Bronchial epithelial cell (primary cell): ENCODE results near the gene TMCC1. TPM values are rescaled to one million over a fixed set of nuclear protein-coding genes. Genes with fewer than 3 reads are reported as not detected.
A peak's percentile ranks its signal among the peaks of the same experiment; 100 is the strongest.

Experiments
- DNase-seq: peaks from one replicate; pipeline ENCODE4 v3.0.0-alpha.2; 2010; ENCODE audit warnings: low read depth
- FAIRE-seq: peaks from 2 replicates; lab custom pipeline; 2011; peaks lifted over from hg19 to GRCh38; lab: Jason Lieb, UNC
- H3K27me3 ChIP-seq: 2 replicates; pipeline ENCODE4 v1.5.1; 2011; ENCODE audit warnings: low read length; ENCODE audit not compliant: control insufficient read depth, insufficient read depth
- H3K36me3 ChIP-seq: 2 replicates; pipeline ENCODE4 v1.5.1; 2011; ENCODE audit warnings: low read length; ENCODE audit not compliant: control insufficient read depth, insufficient read depth
- H3K4me3 ChIP-seq: 2 replicates; pipeline ENCODE4 v1.5.1; 2011; ENCODE audit warnings: mild to moderate bottlenecking, low read depth, low read length, control low read depth
- total RNA-seq: library from RNA; depleted of rRNA; stranded (reverse); fragments of >200 nt; gene quantifications from 2 replicates; pipeline ENCODE4 v1.2.1, GENCODE V29; 2014
- TF ChIP-seq, protein P1 (sequence below): IDR thresholded peaks from 2 replicates; pipeline ENCODE4 v1.5.1; 2011; ENCODE audit warnings: mild to moderate bottlenecking, moderate library complexity, low read length, control low read depth, inconsistent platforms; ENCODE audit not compliant: insufficient read depth, severe bottlenecking

Gene TMCC1
- total RNA-seq, 1 donor from 2014 or later: 18.2 TPM

DNA sequence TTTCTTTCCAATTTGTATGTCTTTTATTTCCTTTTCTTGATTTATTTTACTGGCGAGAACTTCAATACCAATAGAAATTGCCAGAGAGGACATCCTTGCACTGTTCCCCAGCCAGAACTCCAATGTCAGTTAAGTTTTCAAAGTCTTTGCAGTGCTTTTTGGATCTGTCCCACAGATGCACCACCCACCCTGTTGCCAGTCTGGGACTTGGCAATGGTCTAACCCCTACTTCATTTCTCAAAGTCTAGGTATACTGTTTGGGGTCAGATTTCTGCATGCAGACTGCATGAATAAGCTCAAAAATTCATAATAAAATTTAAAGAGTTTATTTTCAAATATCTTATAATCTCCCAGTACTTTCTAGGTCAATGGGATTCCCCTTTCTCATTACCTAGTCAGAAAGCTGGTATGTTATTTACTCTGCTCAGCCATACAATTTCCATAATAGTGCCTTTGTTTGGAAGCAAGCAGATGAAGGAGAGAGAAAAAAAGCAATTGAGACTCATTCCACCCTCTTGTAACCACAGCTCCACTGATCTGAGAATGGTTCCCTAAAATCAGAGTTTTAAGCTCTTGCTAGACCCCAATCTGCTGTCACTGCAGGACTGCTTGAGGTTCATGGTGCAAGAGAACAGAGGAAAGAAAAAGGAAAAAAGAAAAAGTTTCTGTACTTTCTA lies 161.2 kb downstream of the TMCC1 start:
- DNase-seq (no peak), FAIRE-seq (no peak)
- Histone ChIP-seq H3K27me3 (no peaks in the 10 kb centered on the region), H3K36me3 (no peaks in the 10 kb centered on the region), H3K4me3 (no peak overlapping the region)
- TF ChIP-seq, protein P1, sequence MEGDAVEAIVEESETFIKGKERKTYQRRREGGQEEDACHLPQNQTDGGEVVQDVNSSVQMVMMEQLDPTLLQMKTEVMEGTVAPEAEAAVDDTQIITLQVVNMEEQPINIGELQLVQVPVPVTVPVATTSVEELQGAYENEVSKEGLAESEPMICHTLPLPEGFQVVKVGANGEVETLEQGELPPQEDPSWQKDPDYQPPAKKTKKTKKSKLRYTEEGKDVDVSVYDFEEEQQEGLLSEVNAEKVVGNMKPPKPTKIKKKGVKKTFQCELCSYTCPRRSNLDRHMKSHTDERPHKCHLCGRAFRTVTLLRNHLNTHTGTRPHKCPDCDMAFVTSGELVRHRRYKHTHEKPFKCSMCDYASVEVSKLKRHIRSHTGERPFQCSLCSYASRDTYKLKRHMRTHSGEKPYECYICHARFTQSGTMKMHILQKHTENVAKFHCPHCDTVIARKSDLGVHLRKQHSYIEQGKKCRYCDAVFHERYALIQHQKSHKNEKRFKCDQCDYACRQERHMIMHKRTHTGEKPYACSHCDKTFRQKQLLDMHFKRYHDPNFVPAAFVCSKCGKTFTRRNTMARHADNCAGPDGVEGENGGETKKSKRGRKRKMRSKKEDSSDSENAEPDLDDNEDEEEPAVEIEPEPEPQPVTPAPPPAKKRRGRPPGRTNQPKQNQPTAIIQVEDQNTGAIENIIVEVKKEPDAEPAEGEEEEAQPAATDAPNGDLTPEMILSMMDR: no peak

DNA sequence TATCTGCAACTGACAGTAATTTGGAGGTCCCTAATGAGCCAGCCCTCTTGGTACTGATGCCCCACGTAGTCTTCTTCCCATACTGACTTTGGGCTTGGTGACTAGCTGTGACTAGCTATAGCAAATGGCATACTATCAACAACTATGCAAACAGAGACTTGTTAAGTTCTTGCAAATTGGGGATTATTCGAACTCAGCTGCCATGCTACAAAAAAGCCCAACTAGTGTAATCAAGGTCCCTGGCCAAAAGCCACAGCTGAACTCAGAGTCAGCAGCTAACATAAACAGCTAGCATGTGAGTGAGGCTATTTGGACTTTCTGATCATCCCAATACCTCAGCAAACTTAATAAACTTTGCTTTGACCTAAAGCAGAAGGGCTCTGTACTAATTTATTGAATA lies 165.8 kb downstream of the TMCC1 start:
- FAIRE-seq (no peak), DNase-seq (no peak)
- Histone ChIP-seq H3K36me3 (no peaks in the 10 kb centered on the region), H3K4me3 (no peak overlapping the region), H3K27me3 (no peaks in the 10 kb centered on the region)
- TF ChIP-seq, protein P1: no peak

DNA sequence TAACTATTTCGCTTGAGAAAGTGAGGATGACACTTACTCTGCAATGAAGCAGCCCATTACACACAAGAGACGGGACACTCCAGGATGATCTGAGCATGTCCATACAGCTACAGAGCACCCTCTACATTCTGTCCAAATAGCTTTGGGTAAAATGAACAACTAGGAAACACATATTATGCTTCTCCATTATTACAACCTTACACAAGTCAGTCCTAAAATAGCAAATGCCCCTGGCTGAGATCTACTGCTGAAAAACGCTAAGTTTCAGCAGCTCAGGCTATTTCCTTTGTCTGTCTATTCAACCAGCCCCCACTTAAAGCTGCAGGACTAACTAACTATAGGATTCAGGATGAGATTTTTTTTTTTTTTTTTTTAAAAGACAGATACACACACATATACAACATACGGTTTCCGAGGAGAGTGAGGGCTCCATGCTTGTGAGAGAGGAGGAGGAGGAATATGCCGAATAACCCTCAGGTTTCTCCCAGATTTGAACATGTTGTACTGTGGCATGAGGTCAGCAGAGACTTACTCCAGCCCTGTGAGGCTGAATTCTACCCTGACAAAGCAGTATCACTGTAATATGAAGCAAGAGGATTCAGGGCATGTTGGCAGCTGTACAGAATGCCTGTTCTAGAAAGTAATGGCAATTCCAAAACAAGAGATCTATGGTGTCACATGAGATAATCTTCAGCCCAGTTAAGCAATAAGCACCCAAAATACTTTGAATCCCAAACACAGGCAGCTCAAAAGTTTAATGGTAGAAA lies 169.8 kb downstream of the TMCC1 start:
- no peaks in the 10 kb centered on the region for H3K27me3 ChIP-seq
- TF ChIP-seq, protein P1: no peak
- DNase-seq (peak; percentile 81), FAIRE-seq (no peak)
- no peak overlapping the region for H3K4me3 ChIP-seq
- H3K36me3 ChIP-seq: no peaks in the 10 kb centered on the region

DNA sequence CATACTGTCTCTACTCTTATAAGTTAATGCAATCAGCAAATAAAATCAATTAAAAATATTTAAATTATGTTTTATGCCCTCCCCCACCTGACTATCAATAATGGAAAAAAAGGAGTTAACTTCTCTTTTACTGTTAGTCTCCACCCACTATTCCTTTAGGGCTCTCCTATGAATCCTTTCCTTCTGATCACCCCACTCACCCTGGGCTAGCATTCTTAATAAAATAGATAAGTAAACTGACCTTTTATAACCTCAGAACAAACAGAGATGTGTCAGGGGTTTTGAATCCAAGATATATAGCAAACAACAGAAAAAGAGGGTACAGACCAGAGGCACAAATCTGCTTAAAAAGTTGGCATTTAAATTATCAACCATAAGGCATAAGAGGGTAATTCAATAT lies 171.0 kb downstream of the TMCC1 start:
- TF ChIP-seq, protein P1: no peak
- Histone ChIP-seq H3K27me3 (no peaks in the 10 kb centered on the region), H3K36me3 (no peaks in the 10 kb centered on the region), H3K4me3 (no peak overlapping the region)
- DNase-seq (no peak), FAIRE-seq (no peak)

DNA sequence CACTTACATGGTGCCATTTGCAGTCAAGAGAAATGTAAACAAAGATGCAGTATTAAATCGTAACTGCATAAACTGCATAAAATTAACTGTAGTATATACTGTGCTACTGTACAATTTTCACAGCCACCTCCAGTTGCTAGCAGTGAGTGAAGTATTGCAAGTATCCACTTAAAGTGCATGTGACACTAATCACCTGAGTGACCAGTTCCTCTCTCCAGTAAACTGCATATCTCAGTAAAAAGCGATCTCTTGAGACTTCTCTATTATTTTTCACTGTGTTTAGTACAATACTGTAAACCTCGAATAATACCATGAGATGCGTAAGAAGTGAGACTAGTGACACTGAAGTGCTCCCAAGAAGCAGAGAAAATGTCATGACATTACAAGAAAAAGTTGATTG lies 175.3 kb downstream of the TMCC1 start:
- FAIRE-seq (no peak), DNase-seq (no peak)
- TF ChIP-seq, protein P1: no peak
- Histone ChIP-seq H3K36me3 (no peaks in the 10 kb centered on the region), H3K4me3 (no peak overlapping the region), H3K27me3 (no peaks in the 10 kb centered on the region)
